HCT116 (cell line): ENCODE results near the gene GPSM3.

Source experiments
- ELF1 ChIP-seq: IDR thresholded peaks from 2 replicates; pipeline ENCODE4 v1.6.1; 2012; ENCODE audit warnings: low read depth, borderline replicate concordance
- EZH2 ChIP-seq: fragments of 200-600 bp; sonication (generic); IDR thresholded peaks from 2 replicates; pipeline ENCODE4 v1.6.1; 2017; ENCODE audit warnings: antibody characterized with exemption, mixed run types
- EZH2phosphoT487 ChIP-seq: fragments of 200-600 bp; IDR thresholded peaks from 2 replicates; pipeline ENCODE4 v1.6.1; 2018; ENCODE audit warnings: antibody characterized with exemption, borderline replicate concordance
- POLR2A ChIP-seq: IDR thresholded peaks from 2 replicates; pipeline ENCODE4 v1.7.0; 2011; ENCODE audit warnings: borderline replicate concordance; ENCODE audit not compliant: insufficient read depth, insufficient read length; ENCODE audit errors: extremely low read depth
- POLR2AphosphoS5 ChIP-seq: IDR thresholded peaks from 2 replicates; pipeline ENCODE4 v1.6.1; 2011; ENCODE audit warnings: mild to moderate bottlenecking, low read depth, low read length, moderate library complexity
- SIN3A ChIP-seq: IDR thresholded peaks from 2 replicates; pipeline ENCODE4 v1.6.1; 2012; ENCODE audit warnings: low read depth
- SP1 ChIP-seq: IDR thresholded peaks from 2 replicates; pipeline ENCODE4 v1.6.1; 2012; ENCODE audit warnings: low read depth
- TCF7L2 ChIP-seq: IDR thresholded peaks from 2 replicates; pipeline ENCODE4 v1.7.0; 2011; ENCODE audit warnings: borderline replicate concordance, inconsistent platforms; ENCODE audit not compliant: insufficient read depth, insufficient read length; ENCODE audit errors: extremely low read depth
- YY1 ChIP-seq: IDR thresholded peaks from 2 replicates; pipeline ENCODE4 v1.6.1; 2011; ENCODE audit warnings: low read length, low read depth, moderate library complexity, mild to moderate bottlenecking; ENCODE audit not compliant: insufficient replicate concordance; ENCODE audit errors: extremely low read depth
- ZNF274 ChIP-seq: fragments of 200-500 bp; sonication (Bioruptor generic); IDR thresholded peaks from 2 replicates; pipeline ENCODE4 v1.6.1; 2014; ENCODE audit warnings: mild to moderate bottlenecking, low read depth, low read length, inconsistent platforms
- TF ChIP-seq, protein P1 (sequence below), 3 experiments: fragments of 200-600 bp in 1 of 3; sonication (generic) in 1 of 3; IDR thresholded peaks in 2 of 3; conservative IDR thresholded peaks in 1 of 3; 2 replicates each; pipeline ENCODE4 v1.5.1; 2012 to 2017; ENCODE audit warnings: low read depth in 2 of 3, low read length in 2 of 3, antibody characterized with exemption in 1 of 3, borderline replicate concordance in 1 of 3, control low read depth in 1 of 3, mild to moderate bottlenecking in 1 of 3, mixed read lengths in 1 of 3, mixed run types in 1 of 3, moderate library complexity in 1 of 3; ENCODE audit not compliant: insufficient read depth in 1 of 3
- TF ChIP-seq, protein P2 (sequence below): IDR thresholded peaks from 2 replicates; pipeline ENCODE4 v1.6.1; 2012

DNA sequence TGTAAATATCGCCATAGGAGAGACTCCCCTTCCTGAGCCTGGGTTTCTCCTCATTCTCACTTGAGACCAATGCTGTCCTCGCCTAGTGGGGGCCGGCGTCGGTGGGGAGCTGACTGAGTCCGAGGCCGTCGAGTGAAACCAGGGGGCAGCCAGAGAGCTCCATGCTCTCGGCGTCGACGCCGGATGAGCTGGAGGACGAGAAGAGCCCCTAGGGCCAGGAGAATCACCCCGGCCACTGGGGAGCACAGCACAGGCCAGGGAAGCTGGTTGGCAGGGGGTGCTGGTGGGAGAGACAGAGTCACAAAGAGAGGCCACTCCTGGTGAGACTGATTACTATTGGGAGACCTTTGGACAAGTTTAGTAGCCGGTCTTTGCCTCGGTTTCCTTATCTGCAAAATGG is 6.4 kb upstream of the GPSM3 start:
- TF ChIP-seq POLR2A (no peak), POLR2AphosphoS5 (no peak), SIN3A (no peak), TCF7L2 (no peak), EZH2 (no peak), ZNF274 (no peak), ELF1 (no peak), YY1 (no peak), EZH2phosphoT487 (no peak), SP1 (no peak)
- TF ChIP-seq, protein P1, sequence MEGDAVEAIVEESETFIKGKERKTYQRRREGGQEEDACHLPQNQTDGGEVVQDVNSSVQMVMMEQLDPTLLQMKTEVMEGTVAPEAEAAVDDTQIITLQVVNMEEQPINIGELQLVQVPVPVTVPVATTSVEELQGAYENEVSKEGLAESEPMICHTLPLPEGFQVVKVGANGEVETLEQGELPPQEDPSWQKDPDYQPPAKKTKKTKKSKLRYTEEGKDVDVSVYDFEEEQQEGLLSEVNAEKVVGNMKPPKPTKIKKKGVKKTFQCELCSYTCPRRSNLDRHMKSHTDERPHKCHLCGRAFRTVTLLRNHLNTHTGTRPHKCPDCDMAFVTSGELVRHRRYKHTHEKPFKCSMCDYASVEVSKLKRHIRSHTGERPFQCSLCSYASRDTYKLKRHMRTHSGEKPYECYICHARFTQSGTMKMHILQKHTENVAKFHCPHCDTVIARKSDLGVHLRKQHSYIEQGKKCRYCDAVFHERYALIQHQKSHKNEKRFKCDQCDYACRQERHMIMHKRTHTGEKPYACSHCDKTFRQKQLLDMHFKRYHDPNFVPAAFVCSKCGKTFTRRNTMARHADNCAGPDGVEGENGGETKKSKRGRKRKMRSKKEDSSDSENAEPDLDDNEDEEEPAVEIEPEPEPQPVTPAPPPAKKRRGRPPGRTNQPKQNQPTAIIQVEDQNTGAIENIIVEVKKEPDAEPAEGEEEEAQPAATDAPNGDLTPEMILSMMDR (IDR thresholded peaks at IDR 0.05 in 2 of 3, conservative IDR thresholded peaks at IDR 0.05 in 1 of 3; ENCODE audit: borderline replicate concordance in 1 of 3, insufficient read depth in 1 of 3, low read depth in 2 of 3, low read length in 2 of 3): no peak
- TF ChIP-seq, protein P2, sequence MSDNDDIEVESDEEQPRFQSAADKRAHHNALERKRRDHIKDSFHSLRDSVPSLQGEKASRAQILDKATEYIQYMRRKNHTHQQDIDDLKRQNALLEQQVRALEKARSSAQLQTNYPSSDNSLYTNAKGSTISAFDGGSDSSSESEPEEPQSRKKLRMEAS: no peak
